Cerebellar nuclear complex (tissue), 1 donor: ENCODE measurements around the gene FARP1.

Experiments used
- DNase-seq, 2 experiments: peaks; one replicate each; lab custom pipeline; 2025; lab: John Stamatoyannopoulos, UW

Gene FARP1

DNA sequence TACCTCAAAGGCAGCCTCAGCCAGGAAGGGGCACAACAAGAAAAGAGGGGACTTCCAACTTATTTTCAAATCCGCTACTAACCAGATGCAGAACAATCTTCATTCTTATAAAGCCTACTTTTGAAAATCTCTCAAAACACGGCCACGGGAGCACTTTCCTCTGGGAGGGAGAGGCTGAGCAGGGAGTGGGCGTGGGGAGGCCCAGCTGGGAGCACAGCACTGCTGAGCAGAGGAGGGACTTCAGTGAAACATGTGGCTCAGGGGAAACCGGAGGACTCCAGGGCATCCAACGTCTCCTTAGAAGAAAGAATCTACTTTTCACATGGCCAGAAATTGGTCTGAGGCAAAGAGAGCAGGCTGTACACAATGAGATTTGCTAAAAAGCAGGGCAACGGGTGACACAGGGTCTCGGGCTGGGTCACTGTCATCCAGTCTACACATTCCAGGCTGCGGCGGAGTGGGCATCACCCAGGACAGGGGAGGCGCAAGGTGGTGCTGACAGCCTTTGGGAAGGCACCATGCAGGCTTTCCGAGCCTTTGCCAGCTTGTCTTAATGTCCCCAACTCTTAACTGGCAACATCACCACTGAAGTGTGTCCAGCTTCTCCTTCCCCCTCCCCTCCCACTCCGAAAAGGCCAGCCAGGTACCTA lies 317.0 kb downstream of the FARP1 start:
- no peak for DNase-seq

DNA sequence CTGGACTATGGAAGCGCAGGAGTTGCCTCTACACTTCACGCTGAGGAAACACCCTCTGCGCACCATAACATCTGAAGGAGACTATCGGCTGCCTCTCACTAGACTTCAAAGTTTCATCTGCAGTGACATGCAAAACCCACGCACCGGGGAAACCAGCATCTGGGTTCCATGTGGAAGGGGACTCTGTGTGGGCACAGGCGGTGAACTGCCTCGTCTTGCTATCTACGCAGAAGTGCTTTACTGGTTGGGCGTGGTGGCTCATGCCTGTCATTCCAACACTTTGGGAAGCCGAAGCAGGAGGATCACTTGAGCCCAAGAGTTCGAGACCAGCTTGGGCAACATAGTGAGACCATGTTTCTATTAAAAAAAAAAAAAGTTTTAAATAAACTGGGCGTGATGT lies 317.6 kb downstream of the FARP1 start:
- no peak for DNase-seq

DNA sequence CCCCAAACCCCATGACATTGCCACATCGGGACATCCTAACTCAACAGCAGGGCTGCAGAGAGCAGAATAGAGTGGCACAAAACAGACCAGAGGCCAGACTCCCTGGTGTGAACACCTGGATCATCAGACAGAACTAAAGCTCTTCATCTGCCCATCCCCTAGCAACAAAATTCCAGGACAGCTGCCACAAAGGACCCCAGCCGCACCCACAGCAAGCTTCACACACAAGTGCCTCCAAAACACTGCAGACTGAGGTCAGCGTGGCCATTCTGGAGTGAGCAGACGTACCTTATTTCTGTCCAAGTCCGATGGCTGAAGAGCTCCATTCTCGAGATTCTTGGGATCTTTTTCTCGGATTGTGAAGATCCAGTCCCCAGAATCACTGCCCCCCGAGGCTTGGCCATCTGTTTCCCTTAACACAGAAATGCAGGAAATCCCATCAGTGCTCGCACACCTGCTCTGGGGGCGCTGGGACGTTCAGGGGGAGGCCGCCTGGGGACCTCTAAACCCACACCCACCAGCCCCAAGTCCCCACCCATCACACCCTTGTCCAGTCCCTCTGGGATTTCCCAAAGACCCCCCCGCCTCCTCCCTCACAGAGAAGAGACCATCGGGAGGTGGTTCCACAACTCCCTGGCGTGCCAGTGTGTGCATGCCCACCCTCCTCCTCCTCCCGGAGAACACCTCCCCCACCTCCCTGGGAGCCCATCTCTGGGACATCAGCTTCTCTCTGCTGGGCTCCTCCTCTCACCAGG lies 318.8 kb downstream of the FARP1 start:
- no peak for DNase-seq

DNA sequence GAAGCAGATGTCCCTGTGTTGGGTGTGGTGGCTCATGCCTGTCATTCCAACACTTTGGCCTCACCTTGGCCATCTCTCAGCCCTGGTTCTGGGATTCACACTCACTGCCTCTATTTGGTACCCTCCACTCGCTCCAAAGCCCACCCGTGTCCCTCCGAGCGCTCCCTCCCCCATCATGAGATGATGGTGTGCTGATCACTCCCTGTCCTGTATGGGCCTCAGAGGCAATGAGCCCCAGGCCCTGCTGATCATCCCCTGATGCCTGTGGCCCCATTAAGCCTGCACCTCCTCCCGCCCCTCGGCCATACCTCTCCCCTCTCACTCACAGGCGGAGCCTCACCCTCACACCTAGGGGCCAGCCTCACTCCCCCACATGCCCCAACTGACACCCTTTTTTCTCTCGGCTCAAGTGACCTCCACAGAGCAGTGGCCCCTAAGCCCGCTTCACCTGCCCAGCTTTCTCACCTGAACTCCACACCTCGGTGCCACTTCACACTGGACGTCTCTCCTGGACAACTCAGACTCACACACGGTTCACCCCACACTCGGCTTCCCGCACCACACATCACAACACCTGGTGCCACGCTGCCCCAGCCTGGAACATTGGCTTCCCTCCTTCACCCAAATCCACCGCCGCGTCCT lies 319.5 kb downstream of the FARP1 start:
- DNase-seq = no peak

DNA sequence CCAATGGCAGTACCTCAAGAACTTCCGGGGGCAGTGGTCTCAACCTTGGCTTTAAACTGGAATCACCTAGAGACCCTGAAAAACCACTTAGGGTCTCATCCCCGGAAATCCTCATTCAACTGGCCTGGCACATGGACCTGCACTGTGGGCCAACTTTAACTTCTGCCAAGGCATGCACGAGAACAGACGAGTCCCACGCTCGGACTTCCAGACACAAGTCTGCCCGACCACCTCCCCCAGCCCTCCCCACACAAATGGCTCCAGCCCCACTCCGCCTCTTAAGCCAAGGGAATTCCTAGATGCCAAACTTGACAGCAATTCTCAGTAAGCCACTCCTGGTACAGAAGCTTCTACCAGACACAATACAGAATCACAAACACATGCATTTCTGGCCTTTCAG lies 320.1 kb downstream of the FARP1 start:
- no peak for DNase-seq

DNA sequence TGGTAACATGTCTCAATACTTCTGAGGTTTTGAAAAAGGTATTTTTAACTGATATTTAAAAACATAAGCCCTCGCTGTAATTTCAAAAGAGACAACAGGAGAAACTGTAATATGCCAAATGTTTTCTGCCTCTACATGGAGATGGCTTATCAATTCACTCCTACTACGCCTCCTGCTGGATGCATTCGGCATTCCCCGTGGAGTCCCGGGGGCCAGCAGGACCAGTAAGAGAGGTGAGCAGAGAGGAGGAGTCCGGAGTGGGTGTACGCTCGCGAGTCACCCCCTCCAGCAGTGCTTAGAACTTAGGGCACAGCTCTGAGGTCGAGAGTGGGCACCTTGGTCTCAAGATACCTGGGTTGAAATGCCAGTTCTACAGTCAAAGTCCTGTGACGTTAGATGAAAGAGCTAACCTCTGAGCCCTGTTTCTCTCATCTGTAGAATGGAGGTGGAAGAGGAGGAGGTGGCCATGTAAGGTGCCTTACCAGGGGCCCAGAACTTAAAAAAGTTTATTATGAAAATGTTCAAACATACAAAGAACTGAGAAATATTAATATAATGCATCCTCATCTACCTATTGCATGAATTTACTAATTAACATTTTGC lies 323.8 kb downstream of the FARP1 start:
- DNase-seq = no peak

DNA sequence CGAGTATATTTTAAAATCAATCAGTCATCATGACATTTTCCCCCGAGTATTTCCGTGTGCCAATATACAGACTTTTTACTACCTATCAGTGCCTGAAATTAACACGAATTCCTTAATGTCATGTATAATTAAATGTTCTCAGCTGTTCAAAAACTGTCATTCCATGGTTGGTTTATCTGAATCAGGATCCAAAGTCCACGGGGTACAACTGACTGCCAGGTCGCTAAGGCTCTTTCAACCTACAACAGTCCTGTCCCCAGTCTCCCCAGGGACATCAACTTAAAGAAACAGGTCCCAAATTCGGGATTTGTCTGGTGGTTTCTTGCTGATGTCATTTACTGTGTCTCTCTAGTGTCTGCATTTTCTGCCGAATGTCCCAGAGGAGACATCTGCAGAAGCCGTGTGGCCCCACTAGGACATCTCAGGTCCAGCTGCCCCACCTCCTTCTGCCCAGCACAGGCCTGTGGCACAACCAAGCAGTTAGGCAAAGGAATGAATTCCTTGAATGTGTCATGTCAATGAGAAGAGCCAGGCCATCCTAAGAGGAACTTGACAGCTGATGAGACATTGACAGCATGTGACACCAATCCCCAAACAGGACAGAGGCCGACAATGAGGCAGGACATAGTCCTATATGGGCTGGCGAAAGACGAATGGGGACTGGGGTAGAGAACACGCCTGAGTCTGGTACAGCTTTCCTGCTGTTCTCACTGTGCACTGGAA lies 324.5 kb downstream of the FARP1 start:
- no peak for DNase-seq

DNA sequence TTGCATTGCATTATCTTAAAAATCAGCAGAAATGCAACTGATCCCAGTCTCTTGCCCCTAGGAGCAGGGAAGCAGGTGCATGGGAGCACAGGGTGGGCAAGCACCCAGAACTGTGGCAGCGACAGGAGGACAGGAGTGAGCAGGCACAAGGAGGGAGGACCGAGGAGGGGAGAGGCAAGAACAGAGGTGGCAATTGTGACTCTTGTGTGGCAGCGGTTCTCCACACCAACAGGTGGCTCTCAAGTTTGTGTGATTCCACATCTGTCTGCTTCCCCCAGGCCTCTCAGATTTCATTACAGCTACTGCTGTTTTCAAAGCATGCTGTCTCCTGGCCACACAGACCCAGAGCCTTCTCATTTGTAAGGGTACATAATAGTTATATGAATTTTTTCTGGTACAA lies 325.5 kb downstream of the FARP1 start:
- DNase-seq = no peak

DNA sequence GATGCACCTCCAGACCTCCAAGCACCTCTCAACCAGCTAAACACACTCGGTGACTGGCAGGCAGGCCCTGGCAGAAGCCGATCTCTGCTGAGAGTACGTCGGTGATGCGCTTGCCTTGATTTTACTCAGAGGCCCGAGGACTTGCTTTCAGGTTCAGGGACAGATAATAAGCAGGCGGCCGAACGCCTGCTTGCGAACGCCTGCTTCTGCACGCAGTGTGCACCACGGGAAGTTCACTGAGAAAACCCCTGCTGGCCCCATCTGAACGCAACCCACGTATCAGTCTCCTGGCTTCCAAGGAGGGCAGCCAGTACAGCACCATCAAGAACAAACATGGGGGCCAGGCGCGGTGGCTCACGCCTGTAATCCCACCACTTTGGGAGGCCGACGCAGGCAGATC lies 326.0 kb downstream of the FARP1 start:
- no peak for DNase-seq

DNA sequence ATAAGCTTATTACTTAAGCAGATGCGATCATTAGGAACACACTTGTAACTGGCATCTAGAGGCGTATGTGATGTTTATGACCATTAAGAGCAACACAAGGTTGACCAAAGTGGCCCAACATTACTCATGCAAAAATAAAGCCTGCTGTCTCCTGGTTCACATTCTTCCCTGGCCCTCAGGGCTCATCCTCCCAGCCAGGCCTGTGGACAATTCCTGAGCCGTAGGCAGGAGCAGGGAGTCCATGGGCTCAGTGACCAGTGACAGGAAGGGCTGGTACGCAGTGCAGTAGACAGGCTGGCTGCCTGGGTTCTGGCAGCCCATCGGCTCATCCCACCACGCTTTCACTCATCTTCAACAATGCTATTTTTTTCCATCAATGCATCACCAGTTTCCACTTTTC lies 328.0 kb downstream of the FARP1 start:
- DNase-seq = no peak

DNA sequence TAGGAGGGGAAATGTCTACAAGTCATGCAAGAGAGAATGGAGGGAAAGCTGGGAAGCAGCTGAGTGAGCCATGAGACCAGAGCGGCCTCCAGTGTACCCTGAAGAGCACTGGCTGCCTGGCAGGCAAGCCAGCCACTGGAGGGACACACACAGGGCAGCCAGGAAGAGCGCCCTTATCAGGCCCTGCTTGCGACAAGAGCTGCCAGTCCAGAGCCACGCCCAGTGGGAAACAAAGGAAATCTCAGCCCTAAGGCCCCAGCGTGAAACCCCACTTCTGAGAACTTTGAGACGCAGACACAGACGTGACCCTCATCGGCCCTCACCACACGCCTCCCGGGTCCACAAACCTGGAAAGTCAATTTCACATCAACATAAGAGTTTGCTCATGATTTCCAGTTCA lies 329.0 kb downstream of the FARP1 start:
- no peak for DNase-seq

DNA sequence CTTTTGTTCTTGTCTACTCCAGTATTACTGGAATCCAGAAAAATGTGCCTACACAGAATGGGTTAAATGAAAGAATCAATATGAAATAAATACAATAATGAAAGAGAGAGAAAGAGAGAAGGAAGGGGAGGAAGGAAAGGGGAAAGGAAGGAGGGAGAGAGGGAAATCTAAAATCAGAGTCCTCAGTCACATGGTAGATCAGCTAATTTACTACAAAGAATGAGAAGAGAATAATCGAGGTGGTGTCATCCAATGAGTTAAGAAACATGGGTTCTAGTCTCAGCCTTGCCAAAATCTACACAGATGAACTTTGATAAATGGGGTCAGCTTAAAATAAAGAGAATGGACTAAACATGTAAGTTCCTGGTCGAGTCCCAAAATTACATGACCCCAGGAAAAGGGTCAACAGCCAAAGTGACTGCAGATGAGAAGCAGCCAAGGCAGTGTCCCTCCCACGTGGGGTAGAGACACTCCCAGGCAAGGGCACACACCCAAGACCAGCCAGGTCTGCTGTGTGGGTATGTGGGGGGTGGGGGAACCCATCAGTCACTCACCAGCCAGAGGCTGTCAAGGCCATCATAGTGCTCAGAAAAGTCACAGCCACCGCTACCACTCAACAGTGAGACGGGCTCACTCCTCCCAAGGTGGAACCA lies 330.4 kb downstream of the FARP1 start:
- no peak for DNase-seq

DNA sequence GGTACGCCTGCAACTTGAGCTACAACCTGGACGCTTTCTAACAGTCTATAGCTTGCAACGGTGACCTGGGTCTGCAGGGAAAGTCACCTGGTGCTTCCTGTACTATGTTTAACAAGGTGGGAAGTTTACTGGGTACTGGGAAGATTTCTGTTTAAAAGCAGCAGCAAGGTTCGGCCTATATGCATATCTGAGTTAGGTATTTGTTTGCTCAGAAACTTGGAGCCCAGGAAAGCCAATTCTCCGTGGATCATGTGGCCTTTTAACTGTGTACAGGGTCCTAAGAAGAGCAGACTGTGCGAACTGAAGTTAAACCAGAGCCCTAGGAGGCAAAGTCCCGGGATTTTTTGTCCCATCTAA lies 330.9 kb downstream of the FARP1 start:
- no peak for DNase-seq

DNA sequence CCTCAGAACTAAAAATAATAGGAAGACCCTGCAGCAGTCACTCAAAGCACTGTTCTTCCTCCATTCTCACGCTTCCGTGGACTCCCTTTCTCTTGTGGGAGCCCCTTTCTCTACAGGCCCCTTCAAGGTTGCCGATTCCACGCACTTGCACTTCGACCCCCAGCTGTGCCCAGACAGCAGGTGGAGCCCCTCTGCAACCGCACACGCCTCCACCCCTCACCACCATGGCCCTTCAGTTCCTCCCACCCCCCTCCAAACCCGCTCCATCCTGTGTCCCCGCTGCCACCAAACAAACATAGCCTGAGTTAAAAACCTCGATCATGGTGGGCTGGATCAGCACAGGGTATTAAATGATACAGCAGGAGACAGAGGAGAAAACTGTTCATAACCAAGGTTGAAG lies 331.4 kb downstream of the FARP1 start:
- DNase-seq = no peak

DNA sequence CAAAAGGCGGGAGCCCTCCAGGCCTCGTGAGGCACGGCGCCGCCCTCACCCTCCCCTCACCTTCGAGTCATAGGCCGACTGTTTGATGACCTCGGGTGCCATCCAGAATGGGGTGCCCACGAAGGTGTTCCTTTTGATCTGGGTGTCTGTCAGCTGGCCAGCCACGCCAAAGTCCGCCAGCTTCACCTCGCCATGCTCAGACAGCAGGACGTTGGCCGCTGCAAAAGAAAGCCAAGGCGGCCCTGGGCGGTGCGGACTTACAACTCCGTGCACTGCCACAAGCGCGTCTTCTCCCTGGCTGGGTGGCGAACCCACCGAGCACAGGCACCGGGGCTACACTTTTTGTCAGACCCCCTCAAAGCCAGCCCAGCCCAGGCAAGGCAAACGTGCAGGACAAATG lies 331.9 kb downstream of the FARP1 start:
- DNase-seq = no peak

DNA sequence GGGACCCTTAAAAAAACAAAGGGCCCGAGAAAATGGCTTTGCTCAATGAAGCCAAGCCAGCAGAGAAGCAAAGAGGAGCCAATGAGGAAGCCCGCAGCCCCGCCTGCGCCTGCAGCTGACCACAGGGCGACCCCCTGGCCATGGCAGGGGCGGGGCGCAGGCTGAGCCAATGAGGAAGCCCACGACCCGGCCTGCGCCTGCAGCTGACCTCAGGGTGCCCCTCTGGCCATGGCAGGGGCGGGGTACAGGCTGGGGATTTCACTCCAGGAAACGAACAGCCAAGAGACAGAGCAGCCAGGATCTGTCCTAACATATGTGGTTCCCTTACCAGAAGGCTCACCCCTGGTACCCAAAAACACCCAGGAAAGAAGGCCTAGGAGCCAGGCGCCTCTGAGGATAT lies 332.6 kb downstream of the FARP1 start:
- DNase-seq = no peak

DNA sequence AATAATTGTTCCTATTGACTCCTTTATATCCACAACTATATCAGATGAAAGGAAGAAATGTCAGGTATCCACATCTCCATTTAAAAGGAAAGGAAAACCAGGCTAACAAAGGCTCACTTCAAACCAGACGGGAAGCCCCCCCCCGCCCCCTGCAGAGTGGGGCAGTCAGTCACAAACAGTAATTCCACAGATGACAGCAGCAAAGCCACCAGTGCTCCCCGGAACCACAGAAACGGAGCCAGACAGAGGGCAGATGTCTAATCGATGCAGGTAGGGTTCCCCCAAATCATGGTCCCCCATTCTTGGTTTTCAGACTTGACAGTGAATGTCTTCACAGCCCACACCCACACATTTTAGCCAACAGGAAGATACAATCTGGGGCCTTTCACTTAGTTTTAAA lies 333.2 kb downstream of the FARP1 start:
- DNase-seq = no peak

DNA sequence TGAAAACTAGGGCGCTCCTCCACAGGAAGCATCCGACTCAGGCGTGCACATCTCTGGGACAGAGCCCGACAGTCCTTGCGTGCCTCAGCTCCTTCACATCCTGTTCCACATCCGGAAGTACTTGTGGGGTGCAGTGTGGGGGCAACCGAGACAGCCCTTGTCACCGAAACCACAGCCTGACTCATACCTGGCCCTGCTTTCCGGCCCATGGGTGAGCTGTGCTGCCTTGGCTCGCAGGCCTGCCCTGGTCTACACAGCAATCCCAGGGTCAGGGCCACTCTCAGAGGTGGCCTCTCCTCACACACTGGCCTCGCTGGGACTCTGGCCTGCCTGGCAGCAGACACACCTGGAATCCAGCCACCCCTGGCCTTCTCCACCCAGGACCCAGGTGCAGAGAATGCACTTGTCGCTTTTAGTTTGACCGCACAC lies 333.7 kb downstream of the FARP1 start:
- DNase-seq = no peak

DNA sequence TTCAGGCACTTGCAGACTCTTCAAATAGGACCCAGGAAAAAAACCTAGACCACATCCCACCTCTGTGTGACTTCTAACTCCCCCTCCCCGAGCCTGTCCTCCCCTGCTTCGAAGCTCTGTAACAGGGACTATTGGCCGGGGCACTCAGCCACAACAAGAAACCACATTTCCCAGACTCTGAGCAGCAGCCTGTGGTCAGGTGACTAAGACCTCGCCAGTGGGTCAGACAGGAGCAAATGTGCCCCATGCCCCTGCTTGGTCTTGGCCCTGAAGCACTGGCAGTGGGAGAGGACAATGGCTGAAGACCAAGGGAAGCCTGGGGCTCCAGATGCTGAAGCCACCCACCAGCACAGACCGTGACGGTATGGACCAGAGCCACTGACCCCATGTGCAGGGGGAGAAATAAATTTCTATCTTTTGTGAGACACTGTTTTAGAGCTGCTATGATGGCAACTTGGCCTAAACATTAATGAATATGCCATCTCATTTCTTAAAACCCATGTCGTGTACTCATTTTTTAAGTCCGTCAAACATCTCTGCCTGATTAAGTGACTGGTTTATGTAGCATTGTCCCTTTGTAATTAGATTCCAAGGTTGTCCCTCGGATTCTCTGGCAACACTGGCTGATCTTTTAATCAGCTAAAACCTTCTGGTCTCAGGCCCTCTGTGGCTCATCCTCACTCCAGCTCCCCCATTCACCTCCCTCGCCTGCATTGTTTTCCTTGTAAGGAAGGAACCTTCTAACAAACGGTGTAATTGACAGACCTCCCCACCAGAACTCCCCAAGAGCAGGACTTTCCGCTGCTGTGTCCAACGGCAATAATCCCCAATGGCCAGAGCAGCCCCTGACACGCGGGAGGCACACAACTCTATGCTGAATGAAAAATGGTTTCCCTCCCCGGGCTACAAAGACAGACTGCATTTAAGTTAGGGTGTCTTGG lies 335.6 kb downstream of the FARP1 start:
- DNase-seq = no peak

DNA sequence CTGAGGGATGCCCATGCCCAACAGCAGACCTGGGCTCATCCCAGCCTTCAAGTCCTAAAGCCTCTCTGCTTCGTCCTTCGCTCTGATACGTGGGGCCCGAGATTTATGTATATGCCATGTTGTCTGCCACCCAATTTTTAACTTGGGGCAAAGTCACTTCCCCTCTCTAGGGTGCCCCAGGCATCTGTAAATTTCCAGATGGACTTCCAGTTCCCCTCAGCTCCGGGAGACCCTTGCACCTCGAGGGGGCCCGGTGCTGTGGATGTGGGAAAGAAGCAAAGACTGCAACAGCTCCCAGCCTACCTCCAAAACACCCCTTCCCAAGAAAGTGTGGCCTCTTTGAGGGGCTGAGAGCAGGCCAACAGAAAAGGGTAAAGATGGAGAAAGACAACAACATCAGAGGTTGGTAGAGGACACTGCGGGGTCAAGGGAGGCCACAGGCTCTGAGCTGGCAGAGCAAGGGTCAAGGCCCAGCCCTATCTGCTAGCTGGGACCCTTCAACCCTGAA lies 336.7 kb downstream of the FARP1 start:
- no peak for DNase-seq
